Articular chondrocyte of knee joint (primary cell): ENCODE data around the gene RGN. TPM values are rescaled to one million over a fixed set of nuclear protein-coding genes. Genes with fewer than 3 reads are reported as not detected.

Source experiments
- small RNA-seq: library from RNA; depleted of rRNA; stranded (forward); fragments of <200 nt; gene quantifications from one replicate; pipeline ENCODE3, GENCODE V24; 2012
- total RNA-seq: library from RNA; depleted of rRNA; stranded (reverse); fragments of >200 nt; gene quantifications from 2 replicates; pipeline ENCODE4 v1.2.3, GENCODE V29; 2012

RGN gene
- total RNA-seq: 6.1 and 9.6 TPM in 2 replicates

GRCh38 chrX:47078129-47079043, at the start of gene RGN:
RGN (plus strand) TSS chrX:47078443; CDS start chrX:47081145, 2,702 bp downstream.

Small RNAs within 50 kb of the gene (small RNA-seq; reads per million reads assigned to genes)
- gene RNU12-2P (not detected), gene RNU6-1189P (not detected)

Other genes with a start within 250 kb of the RGN start
- gene RP2, start 241.4 kb upstream of the RGN start, total RNA-seq: 18.3 and 23.6 TPM in 2 replicates
- gene JADE3, start 166.0 kb upstream of the RGN start, total RNA-seq: 2.9 and 4.3 TPM in 2 replicates
- gene NDUFB11, start 66.3 kb downstream of the RGN start, total RNA-seq: 40.3 and 43.3 TPM in 2 replicates
- gene RBM10, start 66.8 kb downstream of the RGN start, total RNA-seq: 27.3 and 33.2 TPM in 2 replicates
- gene UBA1, start 115.4 kb downstream of the RGN start, total RNA-seq: 161 and 197 TPM in 2 replicates
- gene CDK16, start 140.2 kb downstream of the RGN start, total RNA-seq: 81.5 and 95.8 TPM in 2 replicates
- gene USP11, start 154.6 kb downstream of the RGN start, total RNA-seq: 34.5 and 35.5 TPM in 2 replicates